ENCODE results near the gene ACAN.

ACAN gene

DNA sequence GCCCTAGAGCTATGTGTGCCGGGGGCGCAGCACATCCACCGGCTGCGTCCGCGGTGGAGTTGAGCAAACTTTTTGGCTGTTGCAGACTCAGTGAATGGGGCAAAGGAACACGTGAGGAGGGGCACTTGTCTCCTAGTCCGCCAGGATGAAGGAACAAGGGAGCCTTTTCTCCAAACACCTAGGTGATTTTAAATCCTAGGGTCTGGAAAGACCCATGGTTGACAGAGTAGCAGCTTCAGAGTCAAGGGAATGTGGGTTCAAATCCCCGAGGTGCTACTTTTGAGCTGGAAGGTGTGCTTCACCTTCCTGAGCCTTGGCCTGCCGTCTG lies 648 bp downstream of the ACAN start:
- H3K27ac ChIP-seq, result no peak overlapping the region
- H3K36me3 ChIP-seq (ENCODE audit: insufficient read depth, low read length), result no peaks in the 10 kb centered on the region
- no peak for DNase-seq (ENCODE audit: low read depth, low spot score)
- TF ChIP-seq FOXP2 (optimal IDR thresholded peaks at IDR 0.05; ENCODE audit: control extremely low read depth, extremely low read length, insufficient read depth) (no peak), POLR2AphosphoS5 (IDR thresholded peaks at IDR 0.05; ENCODE audit: borderline replicate concordance, low read depth, low read length) (no peak), EZH2 (IDR thresholded peaks at IDR 0.05) (no peak)
- no peak overlapping the region for H3K9ac ChIP-seq (ENCODE audit: insufficient read length)
- no peak overlapping the region for H3K4me3 ChIP-seq
- H3K9me3 ChIP-seq (ENCODE audit: low read depth, low read length), result no peaks in the 10 kb centered on the region

DNA sequence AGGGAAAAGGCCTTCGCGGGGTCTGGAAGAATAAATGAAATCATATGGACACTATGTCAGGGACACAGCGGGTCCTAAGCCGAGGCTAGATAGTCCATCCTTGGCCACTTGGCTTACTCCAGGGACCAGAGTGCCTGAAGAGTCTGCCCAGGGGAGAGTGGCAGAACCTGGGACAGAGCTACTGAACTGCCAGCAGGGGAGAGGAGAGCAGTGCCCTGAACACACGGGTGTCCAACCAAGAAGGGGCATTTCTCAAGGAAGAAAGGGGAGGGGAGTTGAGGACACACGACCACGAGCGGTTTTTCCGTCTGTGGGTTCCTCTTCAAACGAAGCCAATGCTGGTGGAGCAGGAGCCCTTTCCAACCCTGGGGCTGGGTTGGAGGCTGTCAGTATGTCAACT lies 1.0 kb downstream of the ACAN start:
- TF ChIP-seq POLR2AphosphoS5 (IDR thresholded peaks at IDR 0.05; ENCODE audit: borderline replicate concordance, low read depth, low read length) (no peak), EZH2 (IDR thresholded peaks at IDR 0.05) (no peak), FOXP2 (optimal IDR thresholded peaks at IDR 0.05; ENCODE audit: control extremely low read depth, extremely low read length, insufficient read depth) (no peak)
- no peak for DNase-seq (ENCODE audit: low read depth, low spot score)

DNA sequence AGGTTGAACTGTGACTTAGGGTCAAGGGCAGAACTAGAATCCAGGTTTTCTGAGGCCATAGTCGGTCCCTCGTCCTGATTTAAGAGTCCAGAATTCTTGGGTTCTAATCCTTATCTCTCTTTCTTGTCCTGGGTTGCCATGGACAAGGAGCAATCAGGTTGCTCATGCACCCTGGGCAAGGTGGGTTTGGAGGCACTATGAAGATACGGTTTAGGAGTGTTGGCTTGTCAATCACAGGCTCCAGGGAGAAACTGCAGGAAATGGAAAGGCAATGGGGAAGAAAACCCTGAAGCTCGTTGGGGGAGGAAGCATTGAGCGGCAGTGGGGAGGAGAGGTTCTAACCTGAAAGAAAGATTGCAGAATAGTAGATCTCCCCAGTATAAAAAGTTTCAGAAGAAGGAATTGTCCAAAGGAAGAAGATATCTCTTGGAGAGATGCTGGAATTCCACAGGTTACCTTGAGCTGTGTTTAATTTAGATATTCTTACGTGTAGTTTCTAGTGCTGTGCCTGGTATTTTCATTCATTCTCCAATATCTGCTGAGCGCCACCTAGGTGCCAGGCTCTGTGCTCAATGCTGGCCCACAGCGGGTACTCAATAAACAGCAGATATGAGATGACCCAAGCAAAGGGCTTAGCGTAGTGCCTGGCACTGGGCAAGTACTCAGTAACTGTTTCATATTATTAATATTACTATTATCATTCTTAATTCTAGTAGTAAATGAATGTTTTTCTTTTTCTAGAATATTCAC lies 2.0 kb downstream of the ACAN start:
- no peak overlapping the region for H3K27ac ChIP-seq
- H3K9me3 ChIP-seq (ENCODE audit: low read depth, low read length), result no peaks in the 10 kb centered on the region
- H3K36me3 ChIP-seq (ENCODE audit: insufficient read depth, low read length), result no peaks in the 10 kb centered on the region
- no peak for TF ChIP-seq EZH2 (IDR thresholded peaks at IDR 0.05)
- no peak for TF ChIP-seq POLR2AphosphoS5 (IDR thresholded peaks at IDR 0.05; ENCODE audit: borderline replicate concordance, low read depth, low read length)
- TF ChIP-seq FOXP2 (optimal IDR thresholded peaks at IDR 0.05; ENCODE audit: control extremely low read depth, extremely low read length, insufficient read depth), result no peak
- no peak overlapping the region for H3K4me3 ChIP-seq
- DNase-seq (ENCODE audit: low read depth, low spot score), result no peak
- H3K9ac ChIP-seq (ENCODE audit: insufficient read length), result no peak overlapping the region

More for the DNA sequence above, 1.0 kb downstream of the ACAN start:
- H3K27ac ChIP-seq, result no peak overlapping the region
- H3K9me3 ChIP-seq (ENCODE audit: low read depth, low read length), result no peaks in the 10 kb centered on the region
- no peak overlapping the region for H3K9ac ChIP-seq (ENCODE audit: insufficient read length)
- H3K36me3 ChIP-seq (ENCODE audit: insufficient read depth, low read length), result no peaks in the 10 kb centered on the region
- no peak overlapping the region for H3K4me3 ChIP-seq

DNA sequence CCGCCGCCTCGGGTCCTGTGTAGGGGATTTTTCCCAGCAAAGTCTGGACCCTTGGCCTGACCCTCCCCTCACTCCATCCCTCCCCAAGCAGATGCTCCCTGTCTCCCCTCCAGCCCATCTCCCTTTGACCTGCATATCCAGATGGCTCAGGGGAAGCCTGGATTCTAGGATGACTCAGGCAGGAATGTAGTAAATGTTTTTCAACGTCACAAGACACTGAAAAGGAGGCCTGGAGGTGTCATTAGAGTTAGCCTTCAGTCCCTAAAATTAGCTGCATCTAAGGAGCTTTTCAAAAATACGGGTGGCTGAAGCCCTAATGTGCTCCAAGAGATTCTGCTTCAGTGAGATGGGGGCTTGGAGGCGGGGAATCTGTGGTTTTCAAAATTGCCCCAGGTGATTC lies 7.2 kb downstream of the ACAN start:
- TF ChIP-seq POLR2AphosphoS5 (IDR thresholded peaks at IDR 0.05; ENCODE audit: borderline replicate concordance, low read depth, low read length), result no peak
- TF ChIP-seq FOXP2 (optimal IDR thresholded peaks at IDR 0.05; ENCODE audit: control extremely low read depth, extremely low read length, insufficient read depth), result no peak
- no peak for TF ChIP-seq EZH2 (IDR thresholded peaks at IDR 0.05)
- DNase-seq (ENCODE audit: low read depth, low spot score), result no peak
- Histone ChIP-seq H3K4me3 (no peak overlapping the region), H3K36me3 (ENCODE audit: insufficient read depth, low read length) (no peaks in the 10 kb centered on the region), H3K27ac (no peak overlapping the region), H3K9ac (ENCODE audit: insufficient read length) (no peak overlapping the region), H3K9me3 (ENCODE audit: low read depth, low read length) (no peaks in the 10 kb centered on the region)

DNA sequence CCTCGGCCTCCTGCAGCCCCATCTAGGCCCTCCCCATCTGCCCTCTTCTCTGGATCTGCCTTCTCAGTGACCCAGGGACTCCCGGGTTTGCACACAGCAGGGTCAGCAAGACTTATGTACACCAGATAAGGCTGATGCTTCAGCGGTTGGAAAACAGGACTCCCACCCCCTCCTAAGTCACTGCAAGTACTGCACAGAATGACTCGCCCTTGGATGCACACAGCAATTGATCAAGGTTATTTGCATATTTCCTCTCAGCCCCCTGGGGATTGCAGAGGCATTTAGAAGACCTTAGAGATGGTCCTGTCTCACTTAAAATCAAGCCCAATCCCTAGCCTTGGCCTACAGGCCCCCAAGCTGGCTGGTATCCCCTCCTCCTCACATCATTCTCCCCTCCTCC lies 8.9 kb downstream of the ACAN start:
- Histone ChIP-seq H3K36me3 (ENCODE audit: insufficient read depth, low read length) (no peaks in the 10 kb centered on the region), H3K9me3 (ENCODE audit: low read depth, low read length) (no peaks in the 10 kb centered on the region), H3K27ac (no peak overlapping the region), H3K4me3 (no peak overlapping the region), H3K9ac (ENCODE audit: insufficient read length) (no peak overlapping the region)
- TF ChIP-seq EZH2 (IDR thresholded peaks at IDR 0.05), result no peak
- no peak for TF ChIP-seq POLR2AphosphoS5 (IDR thresholded peaks at IDR 0.05; ENCODE audit: borderline replicate concordance, low read depth, low read length)
- TF ChIP-seq FOXP2 (optimal IDR thresholded peaks at IDR 0.05; ENCODE audit: control extremely low read depth, extremely low read length, insufficient read depth), result no peak
- DNase-seq (ENCODE audit: low read depth, low spot score), result no peak

DNA sequence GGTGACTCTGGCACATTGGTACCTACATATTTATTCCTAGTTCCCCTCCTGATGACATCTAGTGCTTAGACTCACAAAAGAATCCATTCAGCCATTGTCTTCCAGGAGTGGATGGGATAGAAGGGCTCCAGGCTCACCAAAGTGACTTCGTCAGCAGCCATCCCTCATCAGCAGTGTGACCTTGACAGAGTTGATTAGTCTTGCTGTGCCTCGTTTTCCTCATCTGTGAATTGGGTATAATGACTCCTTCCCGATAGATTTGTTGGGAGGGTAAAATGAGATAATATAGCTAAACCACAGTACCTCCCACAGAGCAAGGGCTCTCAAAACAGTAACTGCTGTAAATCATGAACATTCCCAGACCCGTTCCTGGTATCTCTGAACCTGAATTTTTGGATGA lies 10.7 kb downstream of the ACAN start:
- Histone ChIP-seq H3K9me3 (ENCODE audit: low read depth, low read length) (no peaks in the 10 kb centered on the region), H3K4me3 (no peak overlapping the region), H3K27ac (no peak overlapping the region), H3K36me3 (ENCODE audit: insufficient read depth, low read length) (no peaks in the 10 kb centered on the region), H3K9ac (ENCODE audit: insufficient read length) (no peak overlapping the region)
- DNase-seq (ENCODE audit: low read depth, low spot score), result no peak
- TF ChIP-seq FOXP2 (optimal IDR thresholded peaks at IDR 0.05; ENCODE audit: control extremely low read depth, extremely low read length, insufficient read depth) (no peak), EZH2 (IDR thresholded peaks at IDR 0.05) (no peak), POLR2AphosphoS5 (IDR thresholded peaks at IDR 0.05; ENCODE audit: borderline replicate concordance, low read depth, low read length) (no peak)

DNA sequence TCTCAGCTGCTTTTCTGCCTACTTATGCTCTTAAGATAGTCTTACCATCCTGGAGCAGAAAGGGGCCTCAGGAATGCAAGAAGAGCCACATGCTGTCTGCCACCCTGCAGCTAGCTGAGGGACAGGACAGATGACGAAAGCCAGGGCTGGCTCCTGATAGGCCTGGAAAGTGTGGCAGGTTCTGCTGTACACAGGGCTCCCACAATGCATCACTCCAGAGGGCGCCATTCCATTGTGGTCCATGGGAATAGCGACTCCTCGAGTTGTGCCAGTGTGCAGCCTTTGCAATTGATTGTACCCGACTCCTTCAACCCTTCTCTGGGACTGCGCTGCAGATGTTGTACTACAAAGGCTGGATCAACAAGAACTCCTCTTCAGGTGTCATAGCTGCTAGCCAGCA lies 11.2 kb downstream of the ACAN start:
- Histone ChIP-seq H3K36me3 (ENCODE audit: insufficient read depth, low read length) (no peaks in the 10 kb centered on the region), H3K9me3 (ENCODE audit: low read depth, low read length) (no peaks in the 10 kb centered on the region), H3K27ac (no peak overlapping the region), H3K9ac (ENCODE audit: insufficient read length) (no peak overlapping the region), H3K4me3 (no peak overlapping the region)
- no peak for TF ChIP-seq EZH2 (IDR thresholded peaks at IDR 0.05)
- no peak for TF ChIP-seq POLR2AphosphoS5 (IDR thresholded peaks at IDR 0.05; ENCODE audit: borderline replicate concordance, low read depth, low read length)
- TF ChIP-seq FOXP2 (optimal IDR thresholded peaks at IDR 0.05; ENCODE audit: control extremely low read depth, extremely low read length, insufficient read depth), result no peak
- DNase-seq (ENCODE audit: low read depth, low spot score), result no peak

DNA sequence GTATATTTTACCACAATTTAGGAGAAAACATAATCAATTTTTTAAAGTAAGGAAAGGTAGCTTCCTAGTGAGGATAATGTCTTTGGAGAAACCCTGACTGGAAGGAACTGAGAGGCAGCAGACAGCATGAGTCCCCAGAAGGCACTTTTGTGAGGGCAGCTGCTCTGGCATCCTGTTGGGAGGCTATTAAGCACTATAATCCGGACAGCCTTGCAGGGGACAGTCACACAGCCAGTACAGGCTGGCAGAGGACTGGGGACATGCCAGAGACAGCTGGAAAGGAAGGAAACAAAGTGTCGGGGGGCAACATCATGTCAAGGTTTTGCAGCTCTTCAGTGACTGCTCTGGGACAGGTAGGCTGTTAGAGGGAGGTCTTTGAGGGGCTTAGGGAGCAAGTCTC lies 15.7 kb downstream of the ACAN start:
- Histone ChIP-seq H3K4me3 (no peak overlapping the region), H3K9ac (ENCODE audit: insufficient read length) (no peak overlapping the region), H3K36me3 (ENCODE audit: insufficient read depth, low read length) (no peaks in the 10 kb centered on the region), H3K9me3 (ENCODE audit: low read depth, low read length) (no peaks in the 10 kb centered on the region), H3K27ac (no peak overlapping the region)
- no peak for TF ChIP-seq POLR2AphosphoS5 (IDR thresholded peaks at IDR 0.05; ENCODE audit: borderline replicate concordance, low read depth, low read length)
- DNase-seq (ENCODE audit: low read depth, low spot score), result no peak

DNA sequence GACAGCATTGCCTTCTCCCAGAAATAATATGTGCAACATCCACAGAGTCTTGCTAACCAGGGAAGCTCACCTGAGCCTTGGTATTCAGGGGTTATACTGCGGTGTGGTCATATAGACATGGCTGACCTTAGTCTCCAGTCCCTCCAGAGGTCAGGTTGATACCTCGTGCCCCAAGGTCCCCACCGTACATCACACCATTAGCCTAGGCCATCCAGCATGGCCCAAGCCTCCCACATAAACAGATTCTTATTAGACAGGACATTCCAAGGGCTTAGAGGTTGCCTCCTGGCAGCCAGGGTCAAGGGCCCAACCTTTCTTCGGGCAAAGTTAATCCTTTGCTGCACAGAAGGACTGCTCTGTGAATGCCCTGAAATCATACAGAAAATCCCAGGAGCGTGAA lies 18.8 kb downstream of the ACAN start:
- Histone ChIP-seq H3K36me3 (ENCODE audit: insufficient read depth, low read length) (no peaks in the 10 kb centered on the region), H3K9ac (ENCODE audit: insufficient read length) (no peak overlapping the region), H3K27ac (no peak overlapping the region), H3K4me3 (no peak overlapping the region), H3K9me3 (ENCODE audit: low read depth, low read length) (no peaks in the 10 kb centered on the region)
- TF ChIP-seq POLR2AphosphoS5 (IDR thresholded peaks at IDR 0.05; ENCODE audit: borderline replicate concordance, low read depth, low read length) (no peak), FOXP2 (optimal IDR thresholded peaks at IDR 0.05; ENCODE audit: control extremely low read depth, extremely low read length, insufficient read depth) (no peak), EZH2 (IDR thresholded peaks at IDR 0.05) (no peak)
- DNase-seq (ENCODE audit: low read depth, low spot score), result no peak

All from SK-N-MC (cell line).